ENCODE results near the gene PTTG1IP2.
A peak's percentile ranks its signal among the peaks of the same experiment; 100 is the strongest.
"Not testable (repeated sequence)": the region's sequence is repeated elsewhere in the genome, so short reads cannot be mapped to it uniquely, and the experiment has no call there.

The PTTG1IP2 gene

GRCh38 chr7:90469554-90469953 is at the start of gene PTTG1IP2:
TSS of gene PTTG1IP2 (plus strand) at chr7:90469639. CDS start at chr7:90469787, 148 bp downstream.
- no peak for DNase-seq (ENCODE audit: low spot score)

GRCh38 chr7:90421651-90422050 is 47.8 kb upstream of the PTTG1IP2 start:
- no peak for DNase-seq (ENCODE audit: low spot score)

GRCh38 chr7:90424720-90425119 is 44.7 kb upstream of the PTTG1IP2 start:
- DNase-seq (ENCODE audit: low spot score), result no peak

- DNase-seq (ENCODE audit: low spot score), result no peak
These were observed 44.1 kb upstream of the PTTG1IP2 start for GRCh38 chr7:90425376-90425775.

GRCh38 chr7:90430614-90431460 is 38.6 kb upstream of the PTTG1IP2 start:
- no peak for DNase-seq (ENCODE audit: low spot score)

- no peak for DNase-seq (ENCODE audit: low spot score)
These were observed 36.7 kb upstream of the PTTG1IP2 start for GRCh38 chr7:90432752-90433151.

- no peak for DNase-seq (ENCODE audit: low spot score)
These were observed 36.2 kb upstream of the PTTG1IP2 start for GRCh38 chr7:90433221-90433620.

GRCh38 chr7:90445633-90446032 is 23.8 kb upstream of the PTTG1IP2 start:
- DNase-seq (ENCODE audit: low spot score), result no peak

- DNase-seq (ENCODE audit: low spot score), result no peak
These were observed 23.1 kb upstream of the PTTG1IP2 start for GRCh38 chr7:90446137-90446899.

- DNase-seq (ENCODE audit: low spot score), result no peak
These were observed 16.1 kb upstream of the PTTG1IP2 start for GRCh38 chr7:90453259-90453891.

- DNase-seq (ENCODE audit: low spot score), result no peak
These were observed 15.5 kb upstream of the PTTG1IP2 start for GRCh38 chr7:90453931-90454330.

- DNase-seq (ENCODE audit: low spot score), result peak; percentile 31
These were observed 14.0 kb upstream of the PTTG1IP2 start for GRCh38 chr7:90455163-90456030.

- DNase-seq (ENCODE audit: low spot score), result no peak
These were observed 11.3 kb upstream of the PTTG1IP2 start for GRCh38 chr7:90458104-90458503.

GRCh38 chr7:90459888-90460287 is 9.6 kb upstream of the PTTG1IP2 start:
- no peak for DNase-seq (ENCODE audit: low spot score)

GRCh38 chr7:90461219-90461618 is 8.2 kb upstream of the PTTG1IP2 start:
- no peak for DNase-seq (ENCODE audit: low spot score)

GRCh38 chr7:90463151-90463628 is 6.2 kb upstream of the PTTG1IP2 start:
- not testable (repeated sequence) for DNase-seq (ENCODE audit: low spot score)

- DNase-seq (ENCODE audit: low spot score), result no peak
These were observed 3.6 kb upstream of the PTTG1IP2 start for GRCh38 chr7:90465816-90466215.

- no peak for DNase-seq (ENCODE audit: low spot score)
These were observed 3.5 kb downstream of the PTTG1IP2 start for GRCh38 chr7:90472805-90473540.

GRCh38 chr7:90473814-90474213 is 4.4 kb downstream of the PTTG1IP2 start:
- no peak for DNase-seq (ENCODE audit: low spot score)

- DNase-seq (ENCODE audit: low spot score), result no peak
These were observed 5.1 kb downstream of the PTTG1IP2 start for GRCh38 chr7:90474284-90475210.
